HG03571 (cell line): ENCODE measurements around the gene PROCA1.

Experiments used
- ATAC-seq: cut with Tn5 transposase; IDR thresholded peaks from one replicate; pipeline ENCODE4 v1.9.1; 2021; ENCODE audit not compliant: unreplicated experiment

The PROCA1 gene, protein sequence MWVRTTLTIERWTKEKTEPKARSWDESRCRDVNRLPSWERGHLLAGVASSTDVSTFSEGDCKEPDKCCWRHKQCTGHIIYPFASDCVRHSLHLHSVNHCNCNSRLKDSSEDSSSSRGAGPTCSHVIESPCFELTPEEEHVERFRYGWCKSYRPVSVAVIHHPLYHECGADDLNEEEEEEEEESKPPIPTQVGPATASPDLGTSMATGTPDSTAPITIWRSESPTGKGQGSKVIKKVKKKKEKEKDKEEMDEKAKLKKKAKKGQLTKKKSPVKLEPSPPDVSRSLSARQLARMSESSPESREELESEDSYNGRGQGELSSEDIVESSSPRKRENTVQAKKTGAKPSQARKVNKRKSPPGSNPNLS

DNA sequence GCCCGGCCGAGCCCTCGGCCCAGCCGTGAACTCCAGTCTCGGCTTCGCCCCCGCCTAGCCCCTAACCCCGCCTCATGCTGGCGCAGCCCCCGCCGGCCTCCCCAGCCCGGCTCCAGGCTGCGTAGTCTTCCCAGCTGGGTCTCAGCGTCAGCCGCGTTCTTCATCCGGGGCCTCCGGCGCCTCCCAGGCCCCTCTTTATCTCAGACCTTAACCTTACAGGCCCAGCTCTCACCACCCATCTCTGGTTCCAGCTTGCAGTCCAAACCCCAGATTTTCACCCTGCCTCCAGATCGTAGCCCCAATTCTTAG lies at the start of gene PROCA1:
TSS of gene PROCA1 (minus strand) at position 166 of the 309 bp plus-strand sequence. CDS start 228 bp downstream, outside the sequence.
- no peak for ATAC-seq

DNA sequence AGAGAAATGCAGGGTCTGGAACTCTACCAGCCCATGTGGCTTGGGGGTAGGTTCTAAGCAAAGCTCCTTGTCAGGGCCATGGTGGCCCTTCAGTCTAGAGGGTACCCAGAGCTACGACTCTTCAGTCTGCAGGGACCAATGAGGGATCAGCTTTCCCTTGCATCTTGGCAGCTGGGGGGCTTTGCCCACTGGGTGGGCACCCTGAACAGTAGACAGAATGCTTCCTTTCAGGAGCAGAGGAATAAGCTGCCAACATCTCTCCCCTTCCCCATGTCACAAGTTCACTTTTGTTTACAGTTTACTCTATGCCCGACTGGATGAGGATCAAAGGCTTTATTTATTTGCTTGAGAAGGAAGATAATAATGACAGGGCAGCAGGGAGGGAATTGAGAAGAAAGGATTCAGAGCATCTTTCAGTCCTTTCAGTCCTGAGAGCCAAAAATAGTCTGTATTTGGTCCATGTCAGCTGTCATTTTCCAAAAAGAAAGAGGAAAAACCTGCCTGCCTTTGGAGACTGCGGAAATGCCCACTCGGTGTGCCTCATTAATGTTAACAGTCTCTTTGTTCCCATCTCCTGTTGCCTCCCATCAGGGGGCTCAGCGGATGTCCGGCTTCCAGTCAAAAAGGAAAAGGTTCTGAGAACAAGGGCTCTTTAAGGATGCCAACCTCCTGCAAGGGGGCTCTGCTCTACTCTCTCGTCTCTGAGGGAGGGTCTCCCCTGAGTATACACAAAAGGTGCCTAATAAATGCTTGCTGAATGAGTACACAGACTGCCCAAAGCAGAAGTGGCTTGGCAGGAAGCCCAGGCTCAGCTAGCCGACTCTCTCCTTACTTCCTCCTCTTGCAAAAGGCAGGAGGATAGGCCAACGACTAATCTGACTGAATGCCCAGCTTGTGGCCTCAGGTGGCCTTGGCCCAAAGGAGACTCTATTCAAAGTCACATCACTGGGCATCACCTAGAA lies 49.2 kb upstream of the PROCA1 start:
- no peak for ATAC-seq

DNA sequence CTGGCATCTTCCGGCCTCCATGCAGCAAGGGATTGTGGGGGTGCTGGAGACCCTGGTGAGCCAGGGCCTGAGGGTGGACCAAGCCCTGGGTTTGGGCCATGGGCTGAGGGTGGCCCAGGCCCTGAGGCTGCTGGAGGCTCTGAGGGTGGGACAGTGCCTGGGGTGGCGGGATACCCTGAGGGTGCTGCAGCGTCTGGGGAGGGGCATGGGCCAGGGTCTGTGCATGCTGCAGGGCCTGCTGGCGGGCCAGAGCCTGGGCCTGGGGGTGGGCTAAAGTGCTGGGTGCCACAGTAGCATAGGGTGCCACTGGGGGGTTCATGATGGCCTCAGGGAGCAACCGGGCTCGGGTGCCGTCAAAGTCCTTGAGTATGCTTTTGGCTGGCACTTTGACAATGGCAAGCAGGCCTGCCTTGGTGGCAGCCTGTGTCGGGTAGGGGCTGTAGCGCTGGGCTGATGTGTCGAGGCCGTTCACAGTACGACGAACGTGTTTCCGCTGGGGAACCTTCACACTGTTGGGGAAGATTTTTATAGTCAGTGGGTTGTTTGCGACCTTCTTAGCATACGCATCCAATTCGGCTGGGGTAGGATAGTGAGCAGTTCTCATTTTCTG lies 47.7 kb upstream of the PROCA1 start:
- no peak for ATAC-seq

DNA sequence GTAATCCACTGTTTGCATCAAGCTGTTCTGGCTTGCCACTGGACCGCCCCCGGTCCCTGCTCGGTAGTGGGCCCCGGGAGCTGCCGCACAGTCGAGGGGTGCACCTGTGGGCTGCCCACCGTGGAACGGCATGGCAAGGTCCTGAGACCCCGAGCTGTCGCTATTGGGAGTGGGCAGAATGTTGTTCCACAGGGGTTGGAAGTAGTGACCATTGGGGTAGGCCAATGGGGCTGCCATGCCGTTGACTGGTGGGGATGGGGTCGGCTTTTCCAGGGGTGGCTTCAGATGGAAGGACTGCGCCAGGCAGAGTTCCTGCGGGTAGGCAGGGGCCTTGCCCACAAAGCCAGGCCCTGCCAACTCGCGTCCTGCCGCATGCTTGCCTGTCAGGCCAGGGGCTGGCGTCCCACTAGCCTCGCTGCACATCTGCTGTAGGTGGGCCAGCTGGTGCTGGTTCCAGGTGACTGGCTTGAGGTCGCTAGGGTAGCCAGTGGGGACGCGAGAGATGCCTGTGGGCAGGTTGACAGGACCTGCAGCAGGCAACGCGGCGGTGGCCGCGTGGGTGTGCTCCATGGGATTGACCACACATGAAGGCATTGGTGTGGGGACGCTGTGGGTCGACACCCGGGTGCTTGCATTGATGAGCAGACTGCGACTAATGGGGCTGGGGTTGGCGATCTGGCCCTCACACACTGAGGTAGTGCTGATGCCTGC lies 46.9 kb upstream of the PROCA1 start:
- ATAC-seq: no peak

DNA sequence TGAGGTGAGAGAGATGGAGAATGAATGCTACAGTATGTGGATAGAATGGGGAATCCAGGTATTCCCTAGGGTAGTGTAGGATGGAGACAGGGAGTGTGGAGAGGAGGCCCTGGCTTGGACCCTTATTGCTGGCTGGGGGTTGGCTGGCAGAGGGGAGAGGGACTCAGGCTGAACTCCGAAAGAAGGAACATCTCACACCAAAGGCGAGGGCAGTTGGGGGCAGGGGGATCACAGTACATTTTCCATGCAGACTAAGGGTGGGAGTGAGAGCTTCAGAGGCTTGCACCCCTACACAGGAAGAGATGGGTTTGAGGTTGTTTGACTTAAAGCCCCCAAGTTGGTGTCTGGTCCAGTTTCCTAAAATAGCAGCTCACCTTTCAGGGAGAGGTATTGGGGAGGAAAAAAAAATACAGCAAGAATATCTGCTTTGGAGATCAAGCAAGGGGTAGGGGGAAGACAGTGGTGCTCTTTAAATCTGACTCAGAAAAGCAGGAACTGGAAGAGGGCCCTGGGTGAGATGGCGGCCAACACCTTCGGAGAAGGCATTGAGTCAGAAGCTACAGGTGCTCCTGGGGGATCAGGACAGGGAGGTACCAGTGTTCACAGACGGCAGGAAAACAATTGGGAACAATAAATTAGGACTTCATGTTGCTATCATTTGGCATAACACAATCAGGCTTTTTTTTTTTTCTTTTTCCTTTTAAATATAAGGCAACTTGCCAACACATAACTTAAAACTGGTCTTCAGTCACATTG lies 44.5 kb upstream of the PROCA1 start:
- ATAC-seq: no peak

DNA sequence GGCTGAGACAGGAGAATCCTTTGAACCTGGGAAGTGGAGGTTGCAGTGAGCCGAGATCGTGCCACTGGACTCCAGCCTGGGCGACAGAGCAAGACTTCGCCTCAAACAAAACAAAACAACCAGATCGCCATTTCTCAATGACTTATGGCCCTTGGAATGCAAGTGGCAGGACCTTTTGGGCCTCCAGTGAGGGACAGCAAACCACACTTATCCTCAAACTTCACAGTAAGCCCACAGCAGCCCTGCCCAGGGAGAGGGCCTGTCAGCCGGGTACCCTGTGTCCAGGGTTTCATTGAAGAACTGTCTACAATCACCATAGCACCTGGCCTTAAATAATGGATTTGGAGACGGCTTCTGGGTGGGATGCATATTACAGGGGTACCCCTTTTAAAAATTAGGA lies 43.8 kb upstream of the PROCA1 start:
- no peak for ATAC-seq

DNA sequence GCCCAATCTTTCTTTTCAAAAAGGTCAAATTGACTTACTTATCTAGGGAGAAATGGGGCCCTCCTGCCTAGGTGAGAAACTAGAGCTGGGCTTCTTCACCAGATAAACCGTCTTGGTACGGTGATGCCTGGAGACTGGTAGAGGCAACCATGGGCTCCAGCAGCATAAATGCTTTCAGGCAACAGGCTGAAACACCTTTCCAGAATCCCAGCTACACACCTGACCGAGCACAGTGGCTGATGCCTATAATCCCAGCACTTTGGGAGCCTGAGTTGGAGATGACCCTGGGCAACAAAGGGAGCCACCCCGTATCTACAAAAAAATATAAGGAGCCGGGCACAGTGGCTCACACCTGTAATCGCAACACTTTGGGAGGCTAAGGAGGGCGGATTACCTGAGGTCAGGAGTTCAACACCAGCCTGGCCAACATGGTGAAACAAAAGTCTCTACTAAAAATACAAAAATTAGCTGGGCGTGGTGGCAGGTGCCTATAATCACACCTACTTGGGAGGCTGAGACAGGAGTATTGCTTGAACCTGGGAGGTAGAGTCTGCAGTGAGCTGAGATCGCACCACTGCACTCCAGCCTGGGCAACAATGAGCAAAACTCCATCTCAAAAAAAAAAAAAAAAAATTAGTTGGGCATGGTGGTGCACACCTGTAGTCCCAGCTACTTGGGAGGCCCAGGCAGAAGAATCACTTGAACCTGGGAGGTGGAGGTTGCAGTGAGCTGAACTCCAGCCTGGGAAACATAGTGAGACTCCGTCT lies 40.1 kb upstream of the PROCA1 start:
- ATAC-seq: no peak

DNA sequence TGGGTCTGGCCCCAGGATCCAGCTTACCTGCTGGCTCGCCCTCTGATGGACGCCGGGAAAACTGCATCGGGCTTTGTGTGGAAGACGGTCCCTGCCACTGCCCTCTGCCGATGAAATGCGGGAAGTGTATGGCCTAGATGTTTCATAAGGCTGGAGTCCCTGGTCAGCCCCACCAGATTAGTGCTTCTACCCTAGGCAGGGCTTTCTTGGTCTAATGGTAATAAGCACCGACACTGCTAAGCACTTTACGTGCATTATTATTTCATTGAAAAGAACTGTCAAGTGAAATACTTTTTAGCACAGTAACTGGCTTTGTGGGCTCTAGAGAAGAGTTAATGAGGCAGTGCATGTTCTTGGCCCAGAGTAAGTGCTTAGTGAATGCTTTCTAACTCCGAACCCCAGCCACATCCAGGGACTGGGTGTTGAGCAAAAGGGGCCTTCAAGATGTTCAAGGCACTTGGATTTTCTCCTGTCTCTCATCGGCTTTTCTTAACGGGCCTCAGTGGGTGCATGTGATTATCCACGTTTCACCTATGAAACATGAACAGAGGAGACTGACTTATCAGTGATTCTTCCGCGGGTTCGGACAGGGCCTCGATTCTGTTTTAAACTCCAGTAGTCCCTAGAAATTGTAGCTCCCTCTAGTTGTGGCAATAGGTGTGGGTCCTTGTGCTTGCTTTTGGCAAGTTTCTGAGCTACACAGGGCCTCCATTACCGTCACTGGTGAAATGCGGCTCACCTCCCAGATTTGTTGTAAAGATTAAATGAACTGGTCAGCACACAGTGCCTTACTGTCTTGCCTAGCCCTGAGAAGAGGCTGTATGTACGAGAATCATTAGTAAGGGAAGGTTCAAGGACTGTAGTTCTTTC lies 38.7 kb upstream of the PROCA1 start:
- peak; percentile 54 for ATAC-seq

DNA sequence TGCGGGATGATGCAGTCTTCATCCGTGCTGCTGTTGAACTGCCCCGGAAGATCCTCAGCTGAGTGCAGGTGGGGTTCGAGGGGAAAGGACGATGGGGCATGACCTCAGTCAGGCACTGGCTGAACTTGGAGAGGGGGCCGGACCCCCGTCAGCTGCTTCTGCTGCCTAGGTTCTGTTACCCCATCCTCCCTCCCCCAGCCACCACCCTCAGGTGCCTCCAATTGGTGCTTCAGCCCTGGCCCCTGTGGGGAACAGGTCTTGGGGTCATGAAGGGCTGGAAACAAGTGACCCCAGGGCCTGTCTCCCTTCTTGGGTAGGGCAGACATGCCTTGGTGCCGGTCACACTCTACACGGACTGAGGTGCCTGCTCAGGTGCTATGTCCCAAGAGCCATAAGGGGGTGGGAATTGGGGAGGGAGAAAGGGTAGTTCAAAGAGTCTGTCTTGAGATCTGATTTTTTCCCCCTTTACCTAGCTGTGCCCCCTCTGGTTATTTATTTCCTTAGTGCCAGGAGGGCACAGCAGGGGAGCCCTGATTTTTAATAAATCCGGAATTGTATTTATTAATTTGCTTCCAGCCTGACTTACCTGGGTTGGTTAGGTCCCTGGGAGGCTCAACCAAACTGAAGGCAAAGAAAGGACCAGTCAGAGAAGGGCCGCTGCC lies 38.0 kb upstream of the PROCA1 start:
- ATAC-seq: no peak

DNA sequence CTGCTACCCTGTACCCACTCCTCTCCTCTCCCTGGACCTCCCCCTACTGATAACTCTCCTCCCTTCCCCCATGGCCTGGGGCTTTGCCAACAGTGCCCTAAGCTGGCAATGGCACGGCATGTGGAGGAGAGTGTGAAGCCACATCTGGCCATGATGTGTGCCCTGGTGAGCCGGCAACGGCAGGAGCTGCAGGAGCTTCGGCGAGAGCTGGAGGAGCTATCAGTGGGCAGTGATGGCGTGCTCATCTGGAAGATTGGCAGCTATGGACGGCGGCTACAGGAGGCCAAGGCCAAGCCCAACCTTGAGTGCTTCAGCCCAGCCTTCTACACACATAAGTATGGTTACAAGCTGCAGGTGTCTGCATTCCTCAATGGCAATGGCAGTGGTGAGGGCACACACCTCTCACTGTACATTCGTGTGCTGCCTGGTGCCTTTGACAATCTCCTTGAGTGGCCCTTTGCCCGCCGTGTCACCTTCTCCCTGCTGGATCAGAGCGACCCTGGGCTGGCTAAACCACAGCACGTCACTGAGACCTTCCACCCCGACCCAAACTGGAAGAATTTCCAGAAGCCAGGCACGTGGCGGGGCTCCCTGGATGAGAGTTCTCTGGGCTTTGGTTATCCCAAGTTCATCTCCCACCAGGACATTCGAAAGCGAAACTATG lies 37.3 kb upstream of the PROCA1 start:
- ATAC-seq: no peak

DNA sequence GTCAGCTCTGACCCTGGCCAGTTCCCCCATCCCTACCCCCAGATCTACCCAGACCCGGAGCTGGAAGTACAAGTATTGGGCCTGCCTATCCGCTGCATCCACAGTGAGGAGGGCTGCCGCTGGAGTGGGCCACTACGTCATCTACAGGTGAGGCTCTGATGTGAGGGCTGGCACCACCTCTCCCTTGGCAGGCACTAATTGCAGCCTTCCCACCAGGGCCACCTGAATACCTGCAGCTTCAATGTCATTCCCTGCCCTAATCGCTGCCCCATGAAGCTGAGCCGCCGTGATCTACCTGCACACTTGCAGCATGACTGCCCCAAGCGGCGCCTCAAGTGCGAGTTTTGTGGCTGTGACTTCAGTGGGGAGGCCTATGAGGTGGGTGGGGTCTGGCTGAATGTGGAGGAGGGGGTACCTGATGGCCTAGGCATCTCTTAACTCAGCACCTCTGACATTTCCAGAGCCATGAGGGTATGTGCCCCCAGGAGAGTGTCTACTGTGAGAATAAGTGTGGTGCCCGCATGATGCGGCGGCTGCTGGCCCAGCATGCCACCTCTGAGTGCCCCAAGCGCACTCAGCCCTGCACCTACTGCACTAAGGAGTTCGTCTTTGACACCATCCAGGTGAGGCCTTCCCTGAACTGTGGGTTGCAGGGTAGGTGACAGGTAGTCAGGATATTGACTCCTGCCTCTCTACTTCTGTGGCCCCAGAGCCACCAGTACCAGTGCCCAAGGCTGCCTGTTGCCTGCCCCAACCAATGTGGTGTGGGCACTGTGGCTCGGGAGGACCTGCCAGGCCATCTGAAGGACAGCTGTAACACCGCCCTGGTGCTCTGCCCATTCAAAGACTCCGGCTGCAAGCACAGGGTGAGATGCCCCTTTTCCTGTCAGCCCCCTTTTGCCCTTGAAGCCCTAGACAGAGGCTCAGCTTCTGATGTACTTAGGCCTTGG lies 36.4 kb upstream of the PROCA1 start:
- ATAC-seq: no peak

DNA sequence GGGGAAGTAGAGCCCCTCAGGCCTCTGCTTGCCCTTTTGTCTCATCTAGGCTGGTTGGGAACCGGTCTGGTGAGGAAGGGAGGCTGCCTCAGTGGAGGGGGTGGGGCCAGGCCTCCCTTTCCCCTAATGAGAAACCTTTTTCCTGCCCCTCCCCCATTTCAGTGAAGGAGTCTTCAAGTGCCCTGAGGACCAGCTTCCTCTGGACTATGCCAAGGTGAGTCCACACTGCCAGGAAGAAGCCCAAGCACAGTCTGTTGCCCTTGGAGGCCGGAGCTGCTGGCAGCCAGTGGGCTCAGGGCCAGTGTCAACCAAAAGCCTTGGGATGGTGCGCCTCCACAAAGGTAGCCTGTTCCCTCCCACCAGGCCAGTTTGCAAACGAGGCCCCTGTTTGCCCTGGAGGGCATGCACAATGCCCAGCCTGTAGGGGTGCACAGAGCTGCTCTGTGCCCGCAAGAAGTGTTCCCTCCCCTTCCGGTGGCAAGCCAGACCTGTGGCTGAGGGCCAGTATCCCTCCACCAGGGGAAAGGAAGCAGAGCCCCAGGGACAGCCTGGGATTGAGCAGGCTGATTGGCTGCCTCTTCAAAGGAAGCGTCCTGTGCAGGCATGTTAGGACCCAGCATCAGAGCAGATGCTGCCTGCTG lies 35.5 kb upstream of the PROCA1 start:
- ATAC-seq: no peak

DNA sequence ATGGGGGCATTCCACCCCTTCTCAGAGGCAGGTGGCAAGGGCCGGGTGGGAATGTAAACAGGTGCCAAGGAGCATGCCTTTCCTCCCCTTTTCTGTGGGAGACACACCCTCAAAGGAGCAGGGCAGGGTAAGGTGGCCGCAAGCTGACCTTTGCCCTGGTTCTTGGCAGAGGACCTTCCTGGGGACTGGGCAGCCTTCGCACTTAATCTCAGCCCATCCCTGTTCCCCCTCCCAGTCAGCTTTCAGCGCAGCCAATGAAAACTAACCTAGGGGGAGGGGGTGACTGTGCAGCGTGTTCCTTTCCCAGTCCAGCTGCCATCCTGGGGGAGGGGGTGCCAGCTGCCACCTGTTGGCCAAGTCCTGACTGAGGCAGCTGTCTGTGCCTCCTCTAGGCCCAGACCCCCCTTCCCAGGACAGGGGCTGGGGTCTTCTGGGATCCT lies 34.9 kb upstream of the PROCA1 start:
- ATAC-seq: no peak

DNA sequence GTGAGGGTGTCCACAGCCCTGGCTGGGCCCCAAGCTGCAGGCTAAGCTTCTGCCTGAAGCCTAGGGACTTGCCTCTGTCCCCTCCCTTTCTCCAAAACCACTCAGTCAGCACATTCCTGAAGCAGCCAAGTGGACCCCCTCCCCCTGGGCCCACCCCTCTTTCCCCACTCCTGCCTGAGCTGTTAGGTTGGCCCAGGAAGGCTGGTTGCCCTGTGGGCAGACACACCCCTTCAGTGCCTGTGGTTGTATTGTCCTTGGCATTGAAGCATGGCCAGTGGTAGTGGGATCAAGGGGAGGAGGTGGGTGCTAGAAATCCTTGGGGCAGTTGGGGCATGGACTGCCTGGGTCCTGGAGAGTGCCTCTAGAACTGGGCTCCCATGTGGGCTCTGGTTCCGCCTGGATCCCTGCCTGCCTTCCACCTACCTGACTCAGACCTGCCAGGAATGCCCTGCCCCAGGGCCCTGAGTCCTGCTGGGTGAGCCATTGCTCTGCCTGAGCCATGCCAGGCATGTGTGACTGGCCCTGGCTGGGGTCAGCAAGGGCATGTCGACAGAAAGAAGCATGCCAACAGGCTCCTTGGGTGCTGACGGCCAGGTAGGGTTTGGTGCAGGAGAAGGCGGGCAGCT lies 34.2 kb upstream of the PROCA1 start:
- no peak for ATAC-seq

DNA sequence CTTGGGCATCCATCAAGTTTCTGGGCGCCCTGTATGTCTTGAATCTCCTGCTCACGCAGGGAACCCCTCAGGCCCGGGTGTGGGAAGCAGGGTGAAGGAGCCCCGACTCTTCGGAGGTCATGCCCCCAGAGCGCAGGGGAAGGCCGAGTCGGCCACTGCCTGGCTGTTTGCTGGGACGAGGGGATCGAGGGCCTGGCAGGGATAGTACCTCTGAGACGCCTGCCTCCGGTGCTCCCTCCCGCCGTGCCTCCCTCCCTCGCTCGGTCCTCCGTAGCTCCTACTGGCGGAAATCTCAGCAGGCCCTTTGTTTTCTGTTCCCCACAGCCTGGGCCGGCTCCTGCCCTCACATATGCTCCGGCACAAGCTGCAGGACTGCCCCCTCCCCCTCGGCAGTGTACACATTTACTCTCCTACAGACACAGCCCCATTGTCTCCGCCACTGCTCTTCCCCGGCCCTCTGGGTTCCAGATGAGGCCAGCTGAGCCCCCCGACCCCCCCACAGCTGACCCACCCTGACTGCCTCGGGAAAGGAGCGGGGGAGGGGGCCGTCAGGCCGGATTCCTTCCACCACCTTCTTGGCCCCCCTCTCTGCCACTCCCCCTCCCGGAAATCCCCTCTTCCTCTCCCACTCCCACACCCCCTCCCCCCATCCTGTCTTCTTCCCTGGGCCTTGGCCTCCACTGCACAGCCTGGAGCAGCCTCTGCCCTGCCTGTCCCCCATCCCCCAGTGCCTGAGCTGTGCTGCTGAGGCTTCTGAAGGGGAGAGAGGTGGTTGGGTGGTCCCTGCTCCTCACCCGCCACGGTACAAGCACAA lies 33.5 kb upstream of the PROCA1 start:
- no peak for ATAC-seq
